ENCODE results near the gene OR1I1. TPM values are rescaled to one million over a fixed set of nuclear protein-coding genes. Genes with fewer than 3 reads are reported as not detected.
"Not testable (repeated sequence)": the region's sequence is repeated elsewhere in the genome, so short reads cannot be mapped to it uniquely, and the experiment has no call there.

Gene OR1I1
- total RNA-seq, 4 donors from 2014 or later = not detected

- no peak for DNase-seq (ENCODE audit: low spot score in 2 of 2)
- WGBS, 2 donors = 79% methylated on average over 12 of the region's 12 CpGs
- intact Hi-C loops (cut with DNase I; ENCODE audit: low total_unique reads) = no loop called here
- no peak overlapping the region for H3K4me3 ChIP-seq (ENCODE audit: low read depth, poor library complexity, severe bottlenecking)
- no peak for TF ChIP-seq POLR2A (IDR thresholded peaks at IDR 0.05)
- TF ChIP-seq, protein P1, sequence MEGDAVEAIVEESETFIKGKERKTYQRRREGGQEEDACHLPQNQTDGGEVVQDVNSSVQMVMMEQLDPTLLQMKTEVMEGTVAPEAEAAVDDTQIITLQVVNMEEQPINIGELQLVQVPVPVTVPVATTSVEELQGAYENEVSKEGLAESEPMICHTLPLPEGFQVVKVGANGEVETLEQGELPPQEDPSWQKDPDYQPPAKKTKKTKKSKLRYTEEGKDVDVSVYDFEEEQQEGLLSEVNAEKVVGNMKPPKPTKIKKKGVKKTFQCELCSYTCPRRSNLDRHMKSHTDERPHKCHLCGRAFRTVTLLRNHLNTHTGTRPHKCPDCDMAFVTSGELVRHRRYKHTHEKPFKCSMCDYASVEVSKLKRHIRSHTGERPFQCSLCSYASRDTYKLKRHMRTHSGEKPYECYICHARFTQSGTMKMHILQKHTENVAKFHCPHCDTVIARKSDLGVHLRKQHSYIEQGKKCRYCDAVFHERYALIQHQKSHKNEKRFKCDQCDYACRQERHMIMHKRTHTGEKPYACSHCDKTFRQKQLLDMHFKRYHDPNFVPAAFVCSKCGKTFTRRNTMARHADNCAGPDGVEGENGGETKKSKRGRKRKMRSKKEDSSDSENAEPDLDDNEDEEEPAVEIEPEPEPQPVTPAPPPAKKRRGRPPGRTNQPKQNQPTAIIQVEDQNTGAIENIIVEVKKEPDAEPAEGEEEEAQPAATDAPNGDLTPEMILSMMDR (IDR thresholded peaks at IDR 0.05) = no peak
Measured at GRCh38 chr19:15062036-15062435, 20.0 kb upstream of the OR1I1 start.

- DNase-seq (ENCODE audit: low spot score in 2 of 2); intact Hi-C loops (cut with DNase I; ENCODE audit: low total_unique reads); H3K4me3 ChIP-seq (ENCODE audit: low read depth, poor library complexity, severe bottlenecking): not testable (repeated sequence)
- WGBS, 2 donors = 61 to 67% methylated on average over 4 of the region's 4 CpGs
Measured at GRCh38 chr19:15070386-15070785, 11.6 kb upstream of the OR1I1 start.

- no peak overlapping the region for H3K4me3 ChIP-seq (ENCODE audit: low read depth, poor library complexity, severe bottlenecking)
- intact Hi-C loops (cut with DNase I; ENCODE audit: low total_unique reads) = no loop called here
- TF ChIP-seq, protein P1 (IDR thresholded peaks at IDR 0.05) = no peak
- DNase-seq (ENCODE audit: low spot score in 2 of 2) = no peak
- 53 to 65% methylated on average over 23 of the region's 23 CpGs for whole genome bisulfite sequencing, 2 donors
Measured at GRCh38 chr19:15072930-15073647, 8.9 kb upstream of the OR1I1 start.

DNA sequence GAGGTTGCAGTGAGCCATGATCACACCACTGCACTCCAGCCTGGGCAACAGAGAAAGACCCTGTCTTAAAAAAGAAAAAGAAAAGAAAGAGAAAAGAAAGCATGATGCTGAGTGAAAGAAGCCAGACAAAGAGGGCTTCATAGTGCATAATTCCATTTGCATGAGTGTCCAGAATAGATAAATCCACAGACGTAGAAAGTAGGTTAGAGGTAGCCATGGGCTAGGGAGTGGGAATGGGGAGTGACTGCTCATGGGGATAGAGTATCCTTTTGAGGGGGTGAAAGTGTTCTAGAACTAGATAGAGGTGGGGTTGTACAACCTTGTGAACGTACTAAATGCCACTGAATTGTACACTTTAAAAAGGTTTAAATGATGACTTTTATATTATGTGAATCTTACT lies 7.6 kb upstream of the OR1I1 start:
- DNase-seq (ENCODE audit: low spot score in 2 of 2) = no peak
- 57 to 62% methylated on average over 2 of the region's 2 CpGs for WGBS, 2 donors
- no peak for TF ChIP-seq POLR2A (IDR thresholded peaks at IDR 0.05)
- TF ChIP-seq, protein P1 (IDR thresholded peaks at IDR 0.05) = no peak
- no peak overlapping the region for H3K4me3 ChIP-seq (ENCODE audit: low read depth, poor library complexity, severe bottlenecking)
- intact Hi-C loops (cut with DNase I; ENCODE audit: low total_unique reads) = no loop called here

DNA sequence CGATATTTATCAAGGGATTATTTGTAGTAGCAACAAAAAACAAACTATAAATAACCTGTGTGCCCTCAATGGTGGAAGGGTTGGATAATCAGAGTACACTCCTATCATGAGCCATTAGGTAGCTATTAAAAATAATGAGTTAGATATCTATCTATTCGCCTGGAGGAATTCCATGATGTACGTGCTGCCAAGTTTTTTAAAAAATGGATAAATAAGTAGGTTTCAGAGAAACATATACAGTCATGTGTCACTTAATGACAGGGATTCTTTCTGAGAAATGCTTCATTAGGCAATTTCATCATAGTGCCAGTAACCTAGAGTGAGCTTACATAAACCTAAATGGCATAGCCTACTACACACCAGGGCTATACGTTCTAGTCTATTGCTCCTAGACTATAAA lies 6.2 kb upstream of the OR1I1 start:
- intact Hi-C loops (cut with DNase I; ENCODE audit: low total_unique reads) = no loop called here
- no peak for DNase-seq (ENCODE audit: low spot score in 2 of 2)
- TF ChIP-seq POLR2A (IDR thresholded peaks at IDR 0.05) = no peak
- TF ChIP-seq, protein P1 (IDR thresholded peaks at IDR 0.05) = no peak
- no peak overlapping the region for H3K4me3 ChIP-seq (ENCODE audit: low read depth, poor library complexity, severe bottlenecking)
- 48 to 61% methylated on average over 4 of the region's 4 CpGs for WGBS, 2 donors

DNA sequence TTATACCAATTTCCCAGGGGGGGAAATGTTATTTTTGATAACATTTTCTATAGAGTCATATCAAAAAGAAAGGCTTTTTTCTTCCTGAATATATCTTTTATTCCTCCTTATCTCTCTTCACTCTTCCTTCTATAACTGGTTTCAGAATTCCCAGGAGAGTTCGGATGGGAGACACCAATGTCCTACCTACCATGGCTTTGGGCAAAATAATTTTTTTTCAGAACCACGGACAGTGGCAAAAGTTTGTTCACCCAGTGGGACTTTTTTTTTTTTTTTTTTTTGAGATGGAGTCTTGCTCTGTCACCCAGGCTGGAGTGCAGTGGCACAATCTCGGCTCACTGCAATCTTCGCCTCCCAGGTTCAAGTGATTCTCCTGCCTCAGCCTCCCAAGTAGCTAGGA lies 2.0 kb upstream of the OR1I1 start:
- WGBS, 2 donors = 67 to 70% methylated on average over 4 of the region's 4 CpGs
- H3K4me3 ChIP-seq (ENCODE audit: low read depth, poor library complexity, severe bottlenecking); intact Hi-C loops (cut with DNase I; ENCODE audit: low total_unique reads); DNase-seq (ENCODE audit: low spot score in 2 of 2): not testable (repeated sequence)

DNA sequence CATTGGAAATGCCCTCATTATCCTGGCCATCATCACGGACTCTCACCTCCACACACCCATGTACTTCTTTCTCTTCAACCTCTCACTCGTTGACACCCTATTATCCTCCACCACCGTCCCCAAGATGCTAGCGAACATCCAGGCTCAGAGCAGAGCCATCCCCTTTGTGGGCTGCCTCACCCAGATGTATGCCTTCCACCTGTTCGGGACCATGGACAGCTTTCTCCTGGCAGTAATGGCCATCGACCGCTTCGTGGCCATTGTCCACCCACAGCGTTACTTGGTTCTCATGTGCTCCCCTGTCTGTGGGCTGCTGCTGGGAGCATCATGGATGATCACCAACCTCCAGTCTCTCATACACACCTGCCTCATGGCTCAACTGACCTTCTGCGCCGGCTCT lies 5.2 kb downstream of the OR1I1 start:
- 84 to 87% methylated on average over 11 of the region's 11 CpGs for WGBS, 2 donors
- intact Hi-C loops (cut with DNase I; ENCODE audit: low total_unique reads) = no loop called here
- H3K4me3 ChIP-seq (ENCODE audit: low read depth, poor library complexity, severe bottlenecking) = no peak overlapping the region
- DNase-seq (ENCODE audit: low spot score in 2 of 2) = no peak
- TF ChIP-seq, protein P1 (IDR thresholded peaks at IDR 0.05) = no peak
- TF ChIP-seq POLR2A (IDR thresholded peaks at IDR 0.05) = no peak

Data from lower leg skin (tissue), 4 donors.